ENCODE measurements around the gene AHCYL2. TPM values are rescaled to one million over a fixed set of nuclear protein-coding genes. Genes with fewer than 3 reads are reported as not detected.

The AHCYL2 gene
- total and polyA plus RNA-seq, 4 donors, result 2.0 to 10.0 (median 3.6) TPM

DNA sequence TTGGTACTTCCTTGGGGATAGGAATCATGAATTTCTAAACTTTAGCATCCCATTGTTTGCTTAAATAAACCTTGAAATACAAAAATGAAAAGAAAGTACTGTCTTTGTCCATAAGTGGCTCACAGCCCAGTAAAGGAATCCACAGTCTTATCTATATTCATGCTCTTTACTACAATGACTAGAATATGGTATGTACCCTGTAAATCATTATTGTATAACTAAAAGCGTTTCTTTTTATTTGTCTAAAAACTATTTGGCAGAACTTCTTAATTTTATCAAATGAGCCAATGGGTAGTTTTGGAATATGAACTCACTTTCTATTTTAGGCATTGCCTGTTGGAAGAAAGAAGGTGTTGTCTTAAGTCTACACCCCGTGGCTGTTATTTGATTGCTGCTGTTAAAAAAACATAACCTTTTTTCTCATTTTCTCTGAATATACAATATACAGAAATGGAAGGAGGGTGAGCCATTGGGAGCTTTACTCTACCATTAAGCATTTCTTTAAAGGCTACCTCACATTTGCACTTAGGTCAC is 197.0 kb downstream of the AHCYL2 start:
- no peak for DNase-seq (ENCODE audit: low spot score)
- H3K27me3 ChIP-seq (ENCODE audit: control insufficient read depth in 4 of 4, insufficient read depth in 4 of 4, low read length in 3 of 4), result no peaks in the 10 kb centered on the region
- no peak overlapping the region for H3K4me3 ChIP-seq (ENCODE audit: low read depth in 1 of 3, low read length in 3 of 3)
- H3K9me3 ChIP-seq (ENCODE audit: control insufficient read depth in 4 of 4, low read length in 3 of 4), result no peaks in the 10 kb centered on the region
- H3K36me3 ChIP-seq (ENCODE audit: control insufficient read depth in 4 of 4, insufficient read depth in 3 of 4, low read depth in 1 of 4, low read length in 3 of 4), result peaks cover 4 to 16% (median 11%) of the 10 kb centered on the region in 4 donors
- no peak overlapping the region for H3K27ac ChIP-seq (ENCODE audit: low read depth in 1 of 2, low read length in 2 of 2)
- TF ChIP-seq, protein P1, sequence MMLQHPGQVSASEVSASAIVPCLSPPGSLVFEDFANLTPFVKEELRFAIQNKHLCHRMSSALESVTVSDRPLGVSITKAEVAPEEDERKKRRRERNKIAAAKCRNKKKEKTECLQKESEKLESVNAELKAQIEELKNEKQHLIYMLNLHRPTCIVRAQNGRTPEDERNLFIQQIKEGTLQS (IDR thresholded peaks at IDR 0.05), result no peak
- TF ChIP-seq TAF1 (conservative IDR thresholded peaks at IDR 0.05) (no peak), HNF4A (conservative IDR thresholded peaks at IDR 0.05) (no peak), FOXA2 (IDR thresholded peaks at IDR 0.05) (no peak), YY1 (IDR thresholded peaks at IDR 0.05) (no peak), RAD21 (IDR thresholded peaks at IDR 0.05) (no peak)
- no peak overlapping the region for H3K9ac ChIP-seq (ENCODE audit: low read depth in 1 of 2, low read length in 2 of 2)
- 53% methylated on average over 2 of the region's 2 CpGs for WGBS
- no peaks in the 10 kb centered on the region for H3K4me1 ChIP-seq (ENCODE audit: control insufficient read depth in 4 of 4, insufficient read depth in 4 of 4, low read length in 3 of 4)

DNA sequence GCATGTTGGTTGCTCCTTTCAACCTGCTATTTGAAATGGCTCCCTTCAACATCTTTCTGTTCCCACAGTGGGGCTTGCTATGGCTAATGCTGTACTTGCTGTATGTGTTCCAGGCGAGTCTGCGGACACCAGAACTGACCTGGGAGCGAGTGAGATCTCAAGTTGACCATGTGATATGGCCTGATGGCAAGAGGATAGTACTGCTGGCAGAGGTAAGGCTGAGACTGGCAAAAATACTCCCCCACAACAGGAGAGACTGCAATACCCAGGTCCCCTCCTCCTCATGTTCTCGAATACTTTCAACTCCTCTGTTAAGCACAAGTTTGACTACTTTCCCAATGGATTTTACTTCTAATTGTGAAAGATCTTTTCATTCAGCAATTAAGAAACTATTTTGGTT is 197.9 kb downstream of the AHCYL2 start:
- TF ChIP-seq TAF1 (conservative IDR thresholded peaks at IDR 0.05) (no peak), FOXA1 (IDR thresholded peaks at IDR 0.05) (no peak), RXRA (IDR thresholded peaks at IDR 0.05) (no peak), GABPA (IDR thresholded peaks at IDR 0.05 in 1 of 2, conservative IDR thresholded peaks at IDR 0.05 in 1 of 2) (no peak), SP1 (IDR thresholded peaks at IDR 0.05) (no peak)
- TF ChIP-seq, protein P2, sequence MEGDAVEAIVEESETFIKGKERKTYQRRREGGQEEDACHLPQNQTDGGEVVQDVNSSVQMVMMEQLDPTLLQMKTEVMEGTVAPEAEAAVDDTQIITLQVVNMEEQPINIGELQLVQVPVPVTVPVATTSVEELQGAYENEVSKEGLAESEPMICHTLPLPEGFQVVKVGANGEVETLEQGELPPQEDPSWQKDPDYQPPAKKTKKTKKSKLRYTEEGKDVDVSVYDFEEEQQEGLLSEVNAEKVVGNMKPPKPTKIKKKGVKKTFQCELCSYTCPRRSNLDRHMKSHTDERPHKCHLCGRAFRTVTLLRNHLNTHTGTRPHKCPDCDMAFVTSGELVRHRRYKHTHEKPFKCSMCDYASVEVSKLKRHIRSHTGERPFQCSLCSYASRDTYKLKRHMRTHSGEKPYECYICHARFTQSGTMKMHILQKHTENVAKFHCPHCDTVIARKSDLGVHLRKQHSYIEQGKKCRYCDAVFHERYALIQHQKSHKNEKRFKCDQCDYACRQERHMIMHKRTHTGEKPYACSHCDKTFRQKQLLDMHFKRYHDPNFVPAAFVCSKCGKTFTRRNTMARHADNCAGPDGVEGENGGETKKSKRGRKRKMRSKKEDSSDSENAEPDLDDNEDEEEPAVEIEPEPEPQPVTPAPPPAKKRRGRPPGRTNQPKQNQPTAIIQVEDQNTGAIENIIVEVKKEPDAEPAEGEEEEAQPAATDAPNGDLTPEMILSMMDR (IDR thresholded peaks at IDR 0.05; ENCODE audit: low read depth, low read length, missing input control), result no peak
- TF ChIP-seq, protein P3, sequence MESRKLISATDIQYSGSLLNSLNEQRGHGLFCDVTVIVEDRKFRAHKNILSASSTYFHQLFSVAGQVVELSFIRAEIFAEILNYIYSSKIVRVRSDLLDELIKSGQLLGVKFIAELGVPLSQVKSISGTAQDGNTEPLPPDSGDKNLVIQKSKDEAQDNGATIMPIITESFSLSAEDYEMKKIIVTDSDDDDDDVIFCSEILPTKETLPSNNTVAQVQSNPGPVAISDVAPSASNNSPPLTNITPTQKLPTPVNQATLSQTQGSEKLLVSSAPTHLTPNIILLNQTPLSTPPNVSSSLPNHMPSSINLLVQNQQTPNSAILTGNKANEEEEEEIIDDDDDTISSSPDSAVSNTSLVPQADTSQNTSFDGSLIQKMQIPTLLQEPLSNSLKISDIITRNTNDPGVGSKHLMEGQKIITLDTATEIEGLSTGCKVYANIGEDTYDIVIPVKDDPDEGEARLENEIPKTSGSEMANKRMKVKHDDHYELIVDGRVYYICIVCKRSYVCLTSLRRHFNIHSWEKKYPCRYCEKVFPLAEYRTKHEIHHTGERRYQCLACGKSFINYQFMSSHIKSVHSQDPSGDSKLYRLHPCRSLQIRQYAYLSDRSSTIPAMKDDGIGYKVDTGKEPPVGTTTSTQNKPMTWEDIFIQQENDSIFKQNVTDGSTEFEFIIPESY (IDR thresholded peaks at IDR 0.05), result no peak
- H3K4me3 ChIP-seq (ENCODE audit: low read depth in 1 of 3, low read length in 3 of 3), result no peak overlapping the region
- H3K27ac ChIP-seq (ENCODE audit: low read depth in 1 of 2, low read length in 2 of 2), result no peak overlapping the region
- DNase-seq (ENCODE audit: low spot score), result no peak
- peaks cover 4 to 17% (median 12%) of the 10 kb centered on the region in 4 donors for H3K36me3 ChIP-seq (ENCODE audit: control insufficient read depth in 4 of 4, insufficient read depth in 3 of 4, low read depth in 1 of 4, low read length in 3 of 4)
- H3K9ac ChIP-seq (ENCODE audit: low read depth in 1 of 2, low read length in 2 of 2), result no peak overlapping the region
- no peaks in the 10 kb centered on the region for H3K9me3 ChIP-seq (ENCODE audit: control insufficient read depth in 4 of 4, low read length in 3 of 4)
- WGBS, result 97% methylated on average over 4 of the region's 4 CpGs
- H3K27me3 ChIP-seq (ENCODE audit: control insufficient read depth in 4 of 4, insufficient read depth in 4 of 4, low read length in 3 of 4), result no peaks in the 10 kb centered on the region
- no peaks in the 10 kb centered on the region for H3K4me1 ChIP-seq (ENCODE audit: control insufficient read depth in 4 of 4, insufficient read depth in 4 of 4, low read length in 3 of 4)

DNA sequence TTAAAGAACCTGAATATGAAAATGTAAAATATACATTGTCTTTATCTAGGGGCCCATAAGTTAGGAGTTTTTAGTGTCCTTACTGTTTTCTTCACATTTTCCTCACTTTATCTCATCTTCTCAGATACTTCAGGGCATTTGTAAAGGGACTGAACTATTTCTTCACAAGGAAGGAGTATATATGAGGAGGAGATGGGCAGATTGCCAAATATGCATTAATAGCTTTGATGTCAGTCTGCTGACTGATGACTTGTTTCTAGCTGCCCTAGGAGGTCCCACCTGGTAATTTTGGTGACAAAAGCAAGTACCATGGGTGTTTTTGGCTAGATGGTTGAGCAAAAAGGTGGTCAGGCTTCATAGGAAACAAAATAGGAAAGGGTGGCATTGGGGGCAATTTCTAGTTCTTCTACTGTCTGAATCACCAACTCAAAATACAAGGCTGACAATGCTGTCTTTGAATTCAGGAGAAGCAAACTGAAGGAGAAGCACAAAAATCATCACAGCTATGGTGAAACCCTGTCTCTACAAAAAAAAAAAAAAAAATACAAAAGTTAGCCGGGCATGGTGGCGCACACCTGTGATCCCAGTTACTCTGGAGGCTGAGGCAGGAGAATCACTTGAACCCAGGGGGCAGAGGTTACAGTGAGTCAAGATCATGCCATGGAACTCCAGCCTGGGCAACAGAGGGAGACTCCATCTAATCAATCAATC is 199.0 kb downstream of the AHCYL2 start:
- peaks cover 4 to 20% (median 12%) of the 10 kb centered on the region in 4 donors for H3K36me3 ChIP-seq (ENCODE audit: control insufficient read depth in 4 of 4, insufficient read depth in 3 of 4, low read depth in 1 of 4, low read length in 3 of 4)
- DNase-seq (ENCODE audit: low spot score), result no peak
- no peaks in the 10 kb centered on the region for H3K4me1 ChIP-seq (ENCODE audit: control insufficient read depth in 4 of 4, insufficient read depth in 4 of 4, low read length in 3 of 4)
- WGBS, result 93% methylated on average over 2 of the region's 2 CpGs
- H3K4me3 ChIP-seq (ENCODE audit: low read depth in 1 of 3, low read length in 3 of 3), result no peak overlapping the region
- H3K27me3 ChIP-seq (ENCODE audit: control insufficient read depth in 4 of 4, insufficient read depth in 4 of 4, low read length in 3 of 4), result no peaks in the 10 kb centered on the region
- no peak overlapping the region for H3K27ac ChIP-seq (ENCODE audit: low read depth in 1 of 2, low read length in 2 of 2)
- no peak overlapping the region for H3K9ac ChIP-seq (ENCODE audit: low read depth in 1 of 2, low read length in 2 of 2)
- H3K9me3 ChIP-seq (ENCODE audit: control insufficient read depth in 4 of 4, low read length in 3 of 4), result no peaks in the 10 kb centered on the region
- TF ChIP-seq YY1 (IDR thresholded peaks at IDR 0.05) (no peak), FOXA2 (IDR thresholded peaks at IDR 0.05) (no peak), RAD21 (IDR thresholded peaks at IDR 0.05) (no peak), TAF1 (conservative IDR thresholded peaks at IDR 0.05) (no peak), EGR1 (IDR thresholded peaks at IDR 0.05; ENCODE audit: low read depth in 2 of 2) (no peak), NR2F2 (IDR thresholded peaks at IDR 0.05) (no peak), HNF4A (conservative IDR thresholded peaks at IDR 0.05) (no peak)
- TF ChIP-seq, protein P4, sequence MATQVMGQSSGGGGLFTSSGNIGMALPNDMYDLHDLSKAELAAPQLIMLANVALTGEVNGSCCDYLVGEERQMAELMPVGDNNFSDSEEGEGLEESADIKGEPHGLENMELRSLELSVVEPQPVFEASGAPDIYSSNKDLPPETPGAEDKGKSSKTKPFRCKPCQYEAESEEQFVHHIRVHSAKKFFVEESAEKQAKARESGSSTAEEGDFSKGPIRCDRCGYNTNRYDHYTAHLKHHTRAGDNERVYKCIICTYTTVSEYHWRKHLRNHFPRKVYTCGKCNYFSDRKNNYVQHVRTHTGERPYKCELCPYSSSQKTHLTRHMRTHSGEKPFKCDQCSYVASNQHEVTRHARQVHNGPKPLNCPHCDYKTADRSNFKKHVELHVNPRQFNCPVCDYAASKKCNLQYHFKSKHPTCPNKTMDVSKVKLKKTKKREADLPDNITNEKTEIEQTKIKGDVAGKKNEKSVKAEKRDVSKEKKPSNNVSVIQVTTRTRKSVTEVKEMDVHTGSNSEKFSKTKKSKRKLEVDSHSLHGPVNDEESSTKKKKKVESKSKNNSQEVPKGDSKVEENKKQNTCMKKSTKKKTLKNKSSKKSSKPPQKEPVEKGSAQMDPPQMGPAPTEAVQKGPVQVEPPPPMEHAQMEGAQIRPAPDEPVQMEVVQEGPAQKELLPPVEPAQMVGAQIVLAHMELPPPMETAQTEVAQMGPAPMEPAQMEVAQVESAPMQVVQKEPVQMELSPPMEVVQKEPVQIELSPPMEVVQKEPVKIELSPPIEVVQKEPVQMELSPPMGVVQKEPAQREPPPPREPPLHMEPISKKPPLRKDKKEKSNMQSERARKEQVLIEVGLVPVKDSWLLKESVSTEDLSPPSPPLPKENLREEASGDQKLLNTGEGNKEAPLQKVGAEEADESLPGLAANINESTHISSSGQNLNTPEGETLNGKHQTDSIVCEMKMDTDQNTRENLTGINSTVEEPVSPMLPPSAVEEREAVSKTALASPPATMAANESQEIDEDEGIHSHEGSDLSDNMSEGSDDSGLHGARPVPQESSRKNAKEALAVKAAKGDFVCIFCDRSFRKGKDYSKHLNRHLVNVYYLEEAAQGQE (IDR thresholded peaks at IDR 0.05), result no peak
- TF ChIP-seq, protein P1 (IDR thresholded peaks at IDR 0.05), result no peak
- TF ChIP-seq, protein P5, sequence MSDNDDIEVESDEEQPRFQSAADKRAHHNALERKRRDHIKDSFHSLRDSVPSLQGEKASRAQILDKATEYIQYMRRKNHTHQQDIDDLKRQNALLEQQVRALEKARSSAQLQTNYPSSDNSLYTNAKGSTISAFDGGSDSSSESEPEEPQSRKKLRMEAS (IDR thresholded peaks at IDR 0.05), result no peak
